ENCODE data around the gene MAPK12. TPM values are rescaled to one million over a fixed set of nuclear protein-coding genes. Genes with fewer than 3 reads are reported as not detected.

MAPK12 gene
- total and polyA plus RNA-seq, 9 of the 15 experiments (the other 6 are each of a cell fraction or from before 2014, with no cell fraction given), result 0.79 to 71.5 (median 32.8) TPM

GRCh38 chr22:50255099-50255498 lies 6.4 kb downstream of the MAPK12 start:
- no peaks in the 10 kb centered on the region for H3K9me3 ChIP-seq (replicated peaks; ENCODE audit: control insufficient read depth, insufficient read depth, low read depth, low read length)
- no TSS peak for BruUV-seq (replicated peaks)
- no peak overlapping the region for H3K27ac ChIP-seq (ENCODE audit: extremely low read depth, low read depth, low read length)
- DNase-seq (ENCODE audit: extremely low read depth in 1 of 4, low spot score in 3 of 4) (no peak), ATAC-seq (no peak), FAIRE-seq (no peak)
- peaks cover 0 to 93% of the 10 kb centered on the region in 2 experiments; a peak in 4 of 5 replicates for H3K4me1 ChIP-seq (replicated peaks in 1 of 2; ENCODE audit: control insufficient read depth in 2 of 2, insufficient read depth in 2 of 2, low read length in 2 of 2)
- peaks cover 60% of the 10 kb centered on the region; the same call in 1 of the 3 replicates for H3K36me3 ChIP-seq (ENCODE audit: control insufficient read depth, insufficient read depth, low read length)
- ChIA-PET POLR2A (no interaction called here), CTCF (ENCODE audit: low intra/inter-chr PET ratio) (no interaction called here)
- H3K9ac ChIP-seq (ENCODE audit: insufficient read depth in 1 of 2, low read depth in 2 of 2, low read length in 2 of 2), result no peak overlapping the region
- H3K4me2 ChIP-seq (ENCODE audit: insufficient read depth, low read length), result no peak overlapping the region
- in situ Hi-C loops (cut with MboI), result no loop called here
- peaks cover 25% of the 10 kb centered on the region for H3K79me2 ChIP-seq (ENCODE audit: control insufficient read depth, insufficient read depth, low read length)
- intact Hi-C loops (cut with micrococcal nuclease), result no loop called here
- H3K9me1 ChIP-seq (ENCODE audit: control insufficient read depth, insufficient read depth, low read length), result no peaks in the 10 kb centered on the region
- H3K4me3 ChIP-seq, result no peak overlapping the region
- peak; percentile 4; the same call in 1 of the 2 replicates for TF ChIP-seq POLR2G (IDR thresholded peaks at IDR 0.05; ENCODE audit: low read depth, low read length)
- peak; percentile 19; the same call in 1 of the 2 replicates for TF ChIP-seq ZBTB33 (CRISPR knock-in tag; IDR thresholded peaks at IDR 0.05)
- no peak for TF ChIP-seq ZNF408 (CRISPR knock-in tag; IDR thresholded peaks at IDR 0.05; ENCODE audit: low read depth)
- 92% methylated on average over 14 of the region's 19 CpGs for WGBS (ENCODE audit: insufficient coverage, low coverage, missing lambda C conversion rate)
- H3K27me3 ChIP-seq (ENCODE audit: control insufficient read depth in 2 of 2, insufficient read depth in 2 of 2, low read length in 2 of 2), result no peaks in the 10 kb centered on the region
- no peaks in the 10 kb centered on the region for H4K20me1 ChIP-seq (replicated peaks; ENCODE audit: control insufficient read depth, insufficient read depth, low read length)
- H2AFZ ChIP-seq (ENCODE audit: low read depth, low read length), result no peak overlapping the region

- WGBS (ENCODE audit: insufficient coverage, low coverage, missing lambda C conversion rate), result 75% methylated on average over 6 of the region's 8 CpGs
- H3K4me1 ChIP-seq (replicated peaks in 1 of 2; ENCODE audit: control insufficient read depth in 2 of 2, insufficient read depth in 2 of 2, low read length in 2 of 2), result peaks cover 2 to 92% of the 10 kb centered on the region in 2 experiments; a peak in 4 of 5 replicates
- intact Hi-C loops (cut with micrococcal nuclease) (no loop called here), in situ Hi-C loops (cut with MboI) (no loop called here)
- BruUV-seq (replicated peaks), result no TSS peak
- no peak for FAIRE-seq
- no peaks in the 10 kb centered on the region for H3K9me3 ChIP-seq (replicated peaks; ENCODE audit: control insufficient read depth, insufficient read depth, low read depth, low read length)
- H3K27me3 ChIP-seq (ENCODE audit: control insufficient read depth in 2 of 2, insufficient read depth in 2 of 2, low read length in 2 of 2), result no peaks in the 10 kb centered on the region
- peaks cover 64% of the 10 kb centered on the region; the same call in 1 of the 3 replicates for H3K36me3 ChIP-seq (ENCODE audit: control insufficient read depth, insufficient read depth, low read length)
- no peak for DNase-seq (ENCODE audit: extremely low read depth in 1 of 4, low spot score in 3 of 4)
- no peak overlapping the region for H3K4me3 ChIP-seq
- H3K79me2 ChIP-seq (ENCODE audit: control insufficient read depth, insufficient read depth, low read length), result peaks cover 22% of the 10 kb centered on the region
- H3K27ac ChIP-seq (ENCODE audit: extremely low read depth, low read depth, low read length), result no peak overlapping the region
- H3K4me2 ChIP-seq (ENCODE audit: insufficient read depth, low read length), result no peak overlapping the region
- POLR2A ChIA-PET, result interaction anchor here (0.6 kb wide), 1 partner anchor 141 kb away, joined by 4 read pairs; no protein-coding TSS in a partner anchor
- ATAC-seq, result no peak
- H3K9ac ChIP-seq (ENCODE audit: insufficient read depth in 1 of 2, low read depth in 2 of 2, low read length in 2 of 2), result peak overlapping the region in 1 of 2 experiments; percentile 58; a peak in 1 of 4 replicates
- CTCF ChIA-PET (ENCODE audit: low intra/inter-chr PET ratio), result no interaction called here
- TF ChIP-seq ATF1 (CRISPR knock-in tag; IDR thresholded peaks at IDR 0.05), result no peak
- TF ChIP-seq ATF1 (tag; IDR thresholded peaks at IDR 0.05), result no peak
- TF ChIP-seq RBM39 (optimal IDR thresholded peaks at IDR 0.05; ENCODE audit: low read depth, low read length), result no peak
- no peak for TF ChIP-seq BDP1 (IDR thresholded peaks at IDR 0.05; ENCODE audit: insufficient read depth, insufficient read length)
- no peak for TF ChIP-seq ADNP (tag; IDR thresholded peaks at IDR 0.05)
- TF ChIP-seq ZNF586 (CRISPR knock-in tag; conservative IDR thresholded peaks at IDR 0.05), result no peak
- TF ChIP-seq ZNF316 (IDR thresholded peaks at IDR 0.05), result no peak
- no peak for TF ChIP-seq PTRF (tag; IDR thresholded peaks at IDR 0.05)
- TF ChIP-seq ZNF311 (CRISPR knock-in tag; IDR thresholded peaks at IDR 0.05), result no peak
- TF ChIP-seq CBFA2T3 (IDR thresholded peaks at IDR 0.05), result no peak
- TF ChIP-seq USF1 (CRISPR knock-in tag; IDR thresholded peaks at IDR 0.05), result no peak
- no peak for TF ChIP-seq ZNF764 (CRISPR knock-in tag; IDR thresholded peaks at IDR 0.05; ENCODE audit: low read depth)
- H3K9me1 ChIP-seq (ENCODE audit: control insufficient read depth, insufficient read depth, low read length), result no peaks in the 10 kb centered on the region
- no peak overlapping the region for H2AFZ ChIP-seq (ENCODE audit: low read depth, low read length)
- H4K20me1 ChIP-seq (replicated peaks; ENCODE audit: control insufficient read depth, insufficient read depth, low read length), result no peaks in the 10 kb centered on the region
Measured at GRCh38 chr22:50253941-50254340, 7.5 kb downstream of the MAPK12 start.
